ENCODE results near the gene DNAL1.
"Not testable (repeated sequence)": the region's sequence is repeated elsewhere in the genome, so short reads cannot be mapped to it uniquely, and the experiment has no call there.

The DNAL1 gene

GRCh38 chr14:73645248-73645610, 443 bp downstream of the DNAL1 start:
- no peak for DNase-seq

- no peak for DNase-seq
Observed at GRCh38 chr14:73651005-73651404, 6.2 kb downstream of the DNAL1 start.

GRCh38 chr14:73655851-73656250, 11.1 kb downstream of the DNAL1 start:
- no peak for DNase-seq

GRCh38 chr14:73659202-73659601, 14.4 kb downstream of the DNAL1 start:
- DNase-seq: not testable (repeated sequence)

GRCh38 chr14:73660511-73660910, 15.7 kb downstream of the DNAL1 start:
- DNase-seq: no peak

GRCh38 chr14:73661872-73662271, 17.1 kb downstream of the DNAL1 start:
- no peak for DNase-seq

- no peak for DNase-seq
Observed at GRCh38 chr14:73662487-73662943, 17.7 kb downstream of the DNAL1 start.

GRCh38 chr14:73663548-73664212, 18.9 kb downstream of the DNAL1 start:
- no peak for DNase-seq

GRCh38 chr14:73665130-73665529, 20.3 kb downstream of the DNAL1 start:
- DNase-seq: no peak

DNA sequence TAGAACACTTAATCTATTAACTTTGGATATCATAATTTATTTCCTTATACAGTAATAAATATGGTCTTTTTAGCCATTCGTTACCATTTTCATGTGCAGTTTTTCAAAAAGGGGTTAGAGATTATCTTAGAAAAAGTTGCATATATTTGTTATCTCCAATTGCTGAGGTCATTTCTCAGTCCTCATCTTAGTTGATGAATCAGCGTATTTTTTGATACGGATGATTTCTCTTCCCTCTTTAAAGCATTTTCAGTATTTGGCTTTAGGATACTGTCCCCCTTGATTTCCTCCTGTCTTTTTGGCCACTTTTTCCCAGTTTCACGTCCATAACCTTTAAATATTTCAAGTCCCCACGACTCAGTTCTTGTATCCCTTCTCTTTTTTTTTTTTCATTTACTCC, 21.8 kb downstream of the DNAL1 start:
- no peak for DNase-seq

DNA sequence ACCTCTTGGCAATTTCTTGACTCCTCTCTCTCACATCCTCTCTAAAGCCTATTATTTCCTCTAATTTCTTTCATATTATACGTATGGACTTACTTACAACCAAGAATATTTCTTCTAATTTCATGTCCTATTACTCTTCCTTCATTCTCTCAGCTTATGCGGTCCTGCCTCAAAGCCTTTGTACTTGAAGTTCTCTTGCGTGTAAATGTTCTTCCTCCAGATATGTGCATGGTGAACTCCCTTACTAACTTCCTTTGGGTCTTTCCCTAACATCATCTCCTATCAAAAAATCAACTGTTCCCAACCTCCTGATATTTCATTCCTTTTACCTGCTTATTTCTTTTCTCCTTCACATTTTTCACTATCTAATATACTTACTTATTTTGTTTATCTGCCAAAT, 23.1 kb downstream of the DNAL1 start:
- no peak for DNase-seq

- no peak for DNase-seq
Observed at GRCh38 chr14:73674986-73675385, 30.2 kb downstream of the DNAL1 start.

DNA sequence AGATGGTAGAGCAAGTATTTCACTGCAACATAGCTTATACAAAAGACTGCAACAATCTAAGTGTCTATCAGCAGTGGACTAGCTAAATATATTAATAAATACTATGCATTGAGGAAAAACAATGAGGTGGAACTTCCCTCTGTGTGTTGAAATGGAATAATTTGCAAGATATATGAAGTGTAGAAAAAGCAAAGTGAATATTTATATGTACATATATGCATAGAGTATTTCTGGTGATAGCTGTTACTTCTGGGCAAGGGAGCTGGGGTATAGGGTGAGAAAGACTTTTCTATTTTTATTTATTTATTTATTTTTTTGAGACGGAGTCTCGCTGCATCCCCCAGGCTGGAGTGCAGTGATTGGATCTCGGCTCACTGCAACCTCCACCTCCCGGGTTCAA, 33.9 kb downstream of the DNAL1 start:
- DNase-seq: no peak

- no peak for DNase-seq
Observed at GRCh38 chr14:73680821-73681220, 36.0 kb downstream of the DNAL1 start.

DNA sequence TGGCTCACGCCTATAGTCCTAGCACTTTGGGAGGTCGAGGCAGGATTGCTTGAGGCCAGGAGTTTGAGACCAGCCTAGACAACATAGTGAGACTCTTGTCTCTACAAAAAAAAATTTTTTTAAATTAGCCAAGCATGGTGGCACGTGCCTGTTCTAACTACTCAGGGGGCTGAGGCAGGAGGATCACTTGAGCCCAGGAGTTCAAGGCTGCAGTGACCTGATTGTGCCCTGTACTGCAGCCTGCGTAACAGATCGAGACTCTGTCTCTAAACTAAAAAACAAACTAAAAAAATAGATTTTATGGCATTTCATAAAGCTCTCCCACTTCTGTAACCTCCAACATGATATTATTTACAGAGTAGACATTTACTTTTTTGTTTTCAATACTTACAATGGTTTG, 39.8 kb downstream of the DNAL1 start:
- no peak for DNase-seq

DNA sequence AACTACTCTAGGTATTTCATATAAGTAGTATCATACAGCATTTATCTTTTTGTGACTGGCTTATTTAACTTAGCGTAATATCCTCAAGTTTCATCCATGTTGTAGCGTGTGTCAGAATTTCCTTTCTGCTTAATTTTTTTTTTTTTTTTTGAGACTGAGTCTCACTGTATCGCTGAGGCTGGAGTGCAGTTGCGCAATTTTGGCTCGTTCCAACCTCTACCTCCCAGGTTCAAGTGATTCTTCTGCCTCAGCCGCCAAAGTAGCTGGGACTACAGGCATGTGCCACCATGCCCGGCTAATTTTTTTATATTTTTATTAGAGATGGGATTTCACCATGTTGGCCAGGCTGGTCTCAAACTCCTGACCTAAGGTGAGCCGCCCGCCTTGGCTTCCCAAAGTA, 40.5 kb downstream of the DNAL1 start:
- DNase-seq: no peak

- DNase-seq: no peak
Observed at GRCh38 chr14:73686901-73687300, 42.1 kb downstream of the DNAL1 start.

DNA sequence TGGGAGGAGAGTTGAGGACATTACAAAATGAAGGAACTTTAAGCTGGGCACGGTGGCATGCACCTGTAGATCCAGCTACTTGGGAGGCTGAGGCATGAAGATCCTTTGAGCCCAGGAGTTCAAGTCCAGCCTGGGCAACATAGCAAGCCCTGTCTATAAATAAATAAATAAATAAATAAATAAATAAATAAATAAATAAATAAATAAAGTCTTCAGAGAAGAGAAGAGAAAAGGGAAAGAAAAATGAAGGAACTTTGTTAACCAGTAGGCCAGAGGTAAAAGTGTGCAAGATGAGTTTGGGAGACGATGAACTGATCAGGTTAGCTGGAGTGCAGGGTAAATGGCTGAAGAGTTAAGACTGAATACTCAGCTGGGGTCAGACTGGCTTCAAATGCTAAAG, 49.3 kb downstream of the DNAL1 start:
- no peak for DNase-seq

- no peak for DNase-seq
Observed at GRCh38 chr14:73695082-73695481, 50.3 kb downstream of the DNAL1 start.

DNA sequence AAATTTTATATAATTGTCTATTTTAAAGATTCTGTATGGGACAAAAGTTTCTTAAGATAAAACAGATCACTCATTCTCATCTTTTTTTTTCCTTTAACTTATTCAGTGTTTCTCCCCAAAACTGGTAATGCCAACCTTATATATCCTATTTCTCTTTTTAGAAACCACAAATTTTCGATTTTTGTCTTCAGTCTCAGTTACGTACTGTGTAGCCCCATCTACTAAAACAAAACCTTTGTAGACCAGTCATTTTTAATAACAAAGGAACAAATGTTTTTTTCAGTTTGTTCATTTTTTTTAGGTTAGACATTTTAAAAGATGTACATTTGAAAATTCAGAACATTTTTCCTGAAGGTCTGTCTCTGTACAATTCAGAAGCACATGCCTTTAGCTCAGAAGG, 51.2 kb downstream of the DNAL1 start:
- no peak for DNase-seq

- no peak for DNase-seq
Observed at GRCh38 chr14:73696466-73697400, 51.9 kb downstream of the DNAL1 start.

- no peak for DNase-seq
Observed at GRCh38 chr14:73700325-73700724, 55.5 kb downstream of the DNAL1 start.

GRCh38 chr14:73708076-73708475, 63.3 kb downstream of the DNAL1 start:
- not testable (repeated sequence) for DNase-seq

GRCh38 chr14:73709904-73710469, 65.2 kb downstream of the DNAL1 start:
- DNase-seq: no peak
